ENCODE measurements around the gene GATD1.

Gene GATD1

DNA sequence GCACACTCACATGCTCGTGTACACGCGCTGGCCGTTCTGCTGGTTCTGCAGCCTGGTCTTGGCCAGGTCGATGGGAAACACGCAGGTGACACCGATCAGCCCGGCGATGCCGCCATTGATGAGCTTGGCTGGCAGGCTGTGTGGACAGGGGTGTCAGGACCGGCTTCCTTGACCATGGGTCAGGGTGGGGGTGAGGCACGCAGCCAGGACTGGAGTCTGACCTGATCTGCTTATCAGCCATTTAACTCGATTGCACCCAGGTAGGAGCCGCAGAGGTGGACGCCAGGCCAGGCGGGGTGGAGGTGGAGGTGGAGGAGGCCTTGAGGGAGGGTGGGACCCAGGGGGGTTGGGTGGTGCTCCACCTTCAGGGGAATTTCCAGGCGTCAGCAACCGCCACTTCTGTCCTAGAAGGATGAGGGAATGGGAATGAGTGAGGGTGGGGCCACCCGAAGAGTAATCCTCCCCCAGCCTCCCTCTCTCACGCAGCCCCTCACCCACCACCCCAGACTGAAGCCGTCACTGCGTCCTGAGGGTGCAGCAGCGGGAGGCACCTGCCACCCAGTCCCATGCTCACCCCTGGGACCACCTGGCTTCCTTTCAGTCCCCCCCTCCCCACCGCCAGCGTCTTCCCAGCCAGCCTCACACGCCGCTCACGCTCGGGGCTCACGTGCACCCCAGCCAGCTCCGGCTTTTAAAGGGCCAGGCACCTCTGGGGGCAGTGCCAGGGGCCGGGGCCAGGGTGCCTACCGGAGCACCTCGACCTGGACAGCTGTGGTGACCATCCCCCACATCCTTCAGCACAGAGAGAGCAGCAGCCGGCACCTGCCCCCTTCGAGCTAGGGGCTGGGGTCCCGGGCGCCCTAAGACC lies 17.7 kb upstream of the GATD1 start:
- no peak for DNase-seq

DNA sequence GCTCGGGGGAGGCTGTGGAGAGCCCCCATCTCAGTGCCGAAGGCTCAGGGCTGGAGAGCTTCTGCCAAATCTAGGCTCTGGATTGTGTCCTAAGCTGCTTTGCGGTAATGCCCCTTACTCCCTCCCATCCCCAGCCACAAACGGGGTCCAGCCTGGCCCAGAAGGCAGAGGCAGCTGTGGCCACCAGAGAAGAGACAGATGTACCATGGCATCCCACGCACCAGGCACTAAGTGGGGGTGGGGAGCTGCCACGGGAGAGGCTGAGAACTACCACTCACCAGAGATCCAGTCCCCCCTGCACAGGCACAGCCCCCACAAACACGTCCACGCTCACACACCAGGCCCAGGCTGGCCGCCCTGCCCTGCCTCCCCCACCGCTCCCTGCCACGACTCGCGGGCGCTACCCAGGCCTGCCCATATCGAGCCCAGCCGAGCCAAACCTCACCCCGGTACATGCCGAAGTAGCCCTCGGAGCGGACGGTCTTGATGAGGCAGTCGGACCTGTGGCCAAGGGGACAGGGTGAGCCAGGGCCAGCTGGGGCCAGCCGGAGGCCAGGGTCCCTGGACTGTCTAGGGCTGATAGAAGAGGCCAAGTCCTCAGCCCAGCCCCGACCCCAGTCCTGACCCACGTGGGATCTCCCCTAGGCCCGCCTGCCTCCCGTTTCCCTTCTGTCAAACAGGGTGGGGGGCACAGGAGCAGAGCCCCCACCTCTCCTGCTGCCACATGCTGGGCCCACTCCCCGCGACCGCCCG lies 16.9 kb upstream of the GATD1 start:
- DNase-seq, result no peak

DNA sequence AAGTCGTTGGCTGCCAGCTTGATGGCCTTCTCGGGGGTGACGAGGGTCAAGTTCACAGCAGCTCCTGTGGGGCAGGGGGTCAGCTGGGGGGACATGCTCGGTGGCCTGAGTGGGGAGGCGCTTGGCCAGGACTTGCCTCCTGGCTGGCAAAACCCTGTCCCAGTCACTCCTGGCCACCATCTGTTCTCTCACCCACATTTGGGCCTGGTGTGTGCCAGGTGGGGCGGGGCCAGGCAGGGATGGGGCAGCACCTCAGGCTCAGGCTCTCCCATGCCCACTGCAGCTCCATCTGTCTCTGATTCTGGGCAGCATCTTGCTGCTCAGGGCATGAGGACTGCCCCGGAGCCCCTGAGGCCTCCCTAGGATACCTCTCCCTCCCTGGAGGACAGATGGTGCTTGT lies 16.3 kb upstream of the GATD1 start:
- peak; percentile 71 to 89 for DNase-seq

DNA sequence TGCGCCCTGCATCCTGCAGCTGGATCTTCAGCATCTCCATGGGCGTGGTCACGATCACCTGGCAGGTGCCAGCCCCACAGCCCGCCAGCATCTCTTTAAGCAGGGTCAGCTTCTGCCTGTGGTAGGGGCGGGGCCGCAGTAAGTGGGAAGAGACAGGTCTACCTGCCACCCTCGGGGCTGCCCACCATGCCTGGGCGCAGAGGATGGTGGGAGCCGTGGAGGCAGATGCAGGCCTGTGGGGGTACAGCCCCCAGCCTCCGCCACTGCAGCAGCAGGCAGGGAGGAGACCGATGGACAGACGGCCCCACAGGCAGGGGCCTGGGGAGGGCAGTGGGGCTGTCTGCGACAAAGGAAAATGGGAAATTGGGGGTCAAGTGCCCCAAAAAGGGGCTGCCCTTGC lies 15.6 kb upstream of the GATD1 start:
- no peak for DNase-seq

DNA sequence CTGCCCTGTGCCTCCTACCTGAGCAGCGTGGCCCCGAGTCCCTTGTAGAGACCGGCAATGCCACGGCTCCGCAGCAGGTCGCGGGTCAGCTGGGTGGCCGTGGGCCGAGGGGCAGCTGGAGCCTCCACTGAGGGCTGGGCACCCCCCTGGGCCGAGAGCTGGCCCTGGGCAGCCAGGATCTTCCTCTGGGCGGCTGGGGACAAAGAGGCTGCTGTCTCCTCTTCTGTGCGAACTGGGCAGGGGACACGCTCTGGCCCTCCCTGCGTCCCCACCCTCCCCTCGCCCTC lies 15.2 kb upstream of the GATD1 start:
- DNase-seq, result no peak

DNA sequence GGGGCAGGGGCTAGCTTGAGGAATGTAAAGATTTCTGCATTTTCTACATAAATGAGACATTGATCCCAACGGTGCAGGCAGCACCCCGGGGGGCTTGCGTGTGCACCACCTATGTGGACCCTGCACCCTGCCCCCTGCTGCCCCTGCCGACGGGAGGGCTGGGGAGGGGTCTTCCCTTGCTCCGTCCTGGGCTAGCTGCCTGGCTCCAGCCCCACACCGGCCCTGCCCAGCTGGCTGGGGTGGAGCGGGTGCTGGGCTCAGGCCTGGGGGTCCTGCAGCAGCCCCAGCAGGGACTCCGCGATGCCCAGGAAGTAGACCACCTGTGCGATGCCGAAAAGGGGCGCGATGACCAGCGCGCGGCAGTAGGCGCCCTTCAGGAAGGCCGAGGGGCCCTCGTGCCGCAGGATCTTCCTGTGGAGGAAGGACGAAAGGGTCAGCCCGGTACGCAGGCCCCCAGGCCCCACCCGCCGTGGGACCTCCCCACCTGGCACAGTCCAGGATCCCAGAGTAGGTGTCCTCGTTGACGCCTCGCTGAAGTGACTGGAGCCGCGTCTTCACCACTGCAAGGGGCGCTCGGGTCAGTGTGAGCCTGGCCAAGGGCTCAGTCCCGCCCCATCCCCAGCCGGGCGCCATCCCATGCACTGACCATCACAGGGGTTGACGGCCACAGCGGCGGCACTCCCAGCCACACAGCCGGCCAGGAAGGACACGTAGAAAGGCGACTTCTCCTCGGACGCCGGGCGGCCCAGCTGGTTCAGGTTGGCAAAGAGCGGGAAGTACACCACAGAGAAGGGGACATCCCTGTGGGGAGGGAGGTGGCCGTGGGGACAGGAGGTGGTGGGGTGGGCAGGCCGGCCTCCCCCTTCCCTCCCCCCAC lies 14.6 kb upstream of the GATD1 start:
- DNase-seq, result no peak

DNA sequence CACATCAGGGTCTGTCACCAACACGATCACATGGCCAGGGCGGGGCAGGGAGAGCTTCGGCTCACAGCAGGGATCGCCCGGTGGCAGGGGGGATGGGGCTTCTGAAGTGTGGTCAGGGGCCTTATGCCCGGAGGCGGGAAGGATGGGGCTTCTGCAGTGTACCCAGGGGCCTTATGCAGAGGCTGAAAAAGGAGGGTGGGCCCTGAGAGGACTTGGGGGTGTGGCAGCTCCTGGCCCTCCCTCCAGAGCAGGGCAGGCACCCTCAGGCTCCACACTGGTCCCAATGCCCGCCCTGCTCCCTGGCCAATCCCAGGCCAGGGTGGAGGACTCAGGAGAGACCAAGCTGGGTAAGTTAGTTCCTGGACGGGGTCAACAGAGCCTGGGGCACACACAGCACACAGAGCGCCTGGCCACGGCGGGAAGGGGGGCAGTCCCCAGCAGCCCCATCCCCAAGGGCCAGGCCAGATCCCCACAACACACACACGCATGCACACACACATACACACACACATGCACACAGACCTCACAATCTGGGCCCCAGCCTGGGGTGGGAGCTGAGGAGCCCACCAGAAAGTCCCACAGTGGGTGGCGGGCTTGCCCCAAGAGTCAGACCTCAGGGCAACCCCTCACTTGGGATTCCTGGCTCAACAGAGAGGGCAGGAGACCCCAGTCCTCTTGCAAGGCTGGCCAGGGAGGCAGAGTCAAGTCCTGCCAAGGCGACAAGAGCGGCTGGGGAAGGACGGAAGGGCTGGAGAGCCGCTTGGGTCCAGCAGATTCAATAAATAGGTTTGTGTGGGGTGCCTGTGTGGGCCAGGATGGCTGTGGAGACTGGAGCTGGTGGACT lies 13.7 kb upstream of the GATD1 start:
- no peak for DNase-seq

DNA sequence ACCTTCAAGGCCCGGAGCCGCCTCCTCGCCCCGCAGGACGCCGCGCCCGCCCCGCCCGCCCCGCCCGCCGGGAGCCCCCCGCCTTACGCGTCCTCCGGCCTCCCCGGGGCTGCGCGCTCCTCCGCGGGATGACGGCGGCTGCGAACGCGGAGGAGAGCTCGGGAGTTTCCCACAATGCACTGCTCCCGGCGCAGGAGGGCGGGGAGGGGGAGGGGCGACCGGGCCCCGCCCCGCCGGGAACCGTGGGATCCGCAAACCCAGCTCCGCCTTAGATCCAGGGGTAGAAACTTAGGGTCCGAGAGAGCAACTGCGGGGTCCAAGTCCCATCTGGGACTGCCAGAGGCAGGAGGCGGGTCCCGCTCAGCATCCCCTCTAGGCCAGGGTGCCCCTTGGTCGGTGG lies 12.7 kb upstream of the GATD1 start, which contains the start of gene CEND1:
CEND1 (minus strand) TSS at position 148 of the 400 bp plus-strand sequence. CDS start 1,514 bp downstream, outside the sequence.
- no peak for DNase-seq

DNA sequence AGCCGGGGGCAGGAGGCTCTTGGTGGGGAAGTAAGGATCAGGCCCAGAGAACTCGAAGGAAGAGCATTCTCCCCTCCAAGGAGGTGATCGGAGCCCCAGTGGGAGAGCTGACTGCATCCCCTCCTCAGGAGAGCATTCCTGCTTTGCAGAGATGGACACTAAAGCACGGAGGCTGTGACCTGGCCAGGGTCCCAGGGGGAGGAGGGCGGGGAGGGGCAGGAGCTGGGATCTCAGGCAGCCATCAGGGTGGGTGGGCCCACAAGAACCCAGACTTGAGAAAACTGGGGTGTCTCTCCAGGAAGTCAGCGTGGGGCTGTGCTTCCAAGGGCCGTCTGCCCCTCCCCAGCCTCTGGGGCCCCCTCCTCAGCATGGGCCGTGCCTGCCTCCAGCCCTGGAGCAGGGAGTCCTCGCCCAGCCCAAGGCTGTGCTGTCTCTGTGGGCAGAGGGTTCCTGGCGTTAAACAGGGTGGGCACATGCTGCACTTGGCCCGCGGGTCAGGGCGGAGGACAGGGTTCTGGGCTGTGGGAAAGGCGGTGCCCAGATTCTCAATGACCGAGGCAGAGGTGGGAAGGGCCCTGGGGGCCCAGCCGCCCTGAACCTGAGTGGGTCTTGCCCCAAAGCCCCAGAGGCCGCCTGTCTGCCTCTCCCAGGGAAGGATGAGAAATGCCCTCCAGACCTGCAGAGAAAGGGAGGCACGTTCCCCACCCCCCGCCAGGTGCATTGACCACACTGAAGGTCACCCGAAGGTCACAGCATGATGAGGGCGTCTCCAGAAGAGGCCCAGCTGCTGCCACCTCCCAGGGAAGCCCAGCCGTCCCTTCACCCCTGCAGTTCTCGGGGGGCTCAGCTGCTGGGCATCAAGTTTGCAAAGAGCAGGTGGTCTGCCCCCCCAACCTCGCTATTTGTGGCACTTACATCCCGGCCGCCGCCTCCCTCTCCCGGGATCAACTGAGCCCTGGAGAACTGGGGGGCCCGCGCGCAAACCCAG lies 12.0 kb upstream of the GATD1 start:
- DNase-seq, result no peak

DNA sequence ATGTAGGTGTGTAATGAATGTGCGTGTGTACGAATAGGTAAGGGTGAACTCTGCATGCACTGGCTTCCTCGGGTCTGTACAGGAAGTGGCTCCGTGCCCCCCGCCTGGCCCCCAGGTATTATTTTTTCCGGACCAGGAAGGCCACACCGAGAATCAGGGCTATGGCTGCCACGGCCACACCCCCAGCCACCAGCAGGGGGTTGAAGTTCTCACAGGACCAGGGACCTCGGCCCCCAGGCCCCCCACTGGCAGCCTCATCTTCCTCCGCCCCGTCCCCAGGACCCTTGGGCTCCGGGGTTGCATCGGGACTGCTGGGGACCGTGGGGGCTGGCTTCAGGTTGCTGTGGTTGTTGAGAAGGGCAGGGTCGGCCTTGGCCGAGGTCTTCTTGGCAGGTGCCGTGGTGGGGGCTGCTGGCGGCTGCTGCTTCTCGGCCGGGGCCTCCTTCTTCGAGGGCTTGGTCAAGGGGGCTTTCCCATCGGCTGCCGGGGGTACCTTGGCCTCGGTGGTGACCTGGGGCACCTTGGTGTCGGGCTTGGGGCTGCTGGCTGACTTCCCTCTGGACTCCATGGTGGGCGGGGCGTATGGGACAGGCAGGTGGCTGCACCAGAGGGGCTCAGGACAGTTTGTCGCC lies 10.8 kb upstream of the GATD1 start:
- DNase-seq, result no peak

DNA sequence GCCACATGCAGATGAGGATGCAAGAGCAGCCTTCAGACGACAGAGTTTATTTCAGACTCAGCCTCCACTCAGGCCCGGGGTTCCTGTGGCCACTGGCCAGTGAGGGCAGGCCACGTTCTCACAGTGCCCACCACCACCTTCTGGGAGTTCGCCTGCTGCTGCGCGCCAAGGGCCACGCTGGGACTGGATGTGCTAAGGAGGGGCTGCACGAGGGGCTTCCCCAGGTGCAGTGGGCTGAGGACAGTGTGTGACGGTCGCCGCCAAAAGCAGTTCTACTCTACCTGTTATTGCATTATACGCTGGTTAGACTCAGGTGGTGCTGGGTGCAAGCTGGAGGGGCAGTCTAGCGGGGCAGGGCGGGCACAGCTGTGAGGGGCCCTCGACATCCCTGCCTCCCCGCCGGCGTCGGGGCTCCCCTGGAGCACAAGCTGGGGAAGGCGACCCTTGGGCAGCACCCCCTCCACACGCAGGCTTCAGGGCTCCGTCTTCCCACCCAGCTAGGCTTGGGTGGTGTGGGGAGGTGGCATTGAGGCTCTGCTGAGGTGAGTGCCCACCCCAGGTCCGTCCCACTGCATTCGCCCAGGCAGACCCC lies 9.9 kb upstream of the GATD1 start:
- no peak for DNase-seq

DNA sequence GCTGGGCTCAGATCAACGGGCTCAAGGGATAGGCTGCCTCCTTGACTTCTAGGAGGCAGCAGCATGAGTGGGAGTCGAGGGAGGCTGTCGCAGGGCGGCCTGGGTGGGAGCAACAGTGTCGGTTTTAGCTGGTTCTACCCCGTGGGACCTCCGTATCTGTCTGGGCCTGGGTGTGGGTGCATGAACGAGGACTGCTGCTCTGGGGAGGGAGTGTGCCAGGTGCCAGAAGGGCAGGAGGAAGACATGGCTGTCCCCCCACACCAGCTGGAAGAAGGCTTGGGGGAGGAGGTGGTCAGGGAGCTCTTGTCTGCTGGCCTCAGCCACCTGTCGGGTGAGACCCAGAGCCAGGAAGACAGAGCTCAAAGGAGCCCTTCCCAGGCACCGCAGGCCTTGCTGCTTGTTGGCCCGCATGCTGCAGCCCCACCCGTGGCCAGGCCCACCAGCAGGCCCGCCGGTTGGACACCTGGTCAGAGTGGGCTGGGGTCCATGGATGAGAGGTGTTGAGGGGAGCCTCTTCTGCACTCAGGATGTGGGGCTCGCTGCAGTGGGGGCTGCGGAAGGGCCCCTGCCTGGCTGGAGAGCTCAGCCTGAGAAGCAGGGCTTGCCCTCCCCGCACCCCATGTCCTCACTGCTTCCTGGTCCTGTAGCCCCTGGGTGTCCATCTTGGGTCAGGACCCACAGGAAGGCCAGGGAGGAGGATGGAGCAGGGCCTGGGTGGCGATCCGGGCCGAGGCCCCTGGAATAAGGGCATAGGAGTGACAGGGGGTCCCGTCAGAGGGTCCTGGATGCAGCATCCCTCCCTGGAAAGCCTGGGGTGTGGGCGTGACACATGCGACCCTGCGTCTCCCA lies 9.2 kb upstream of the GATD1 start:
- no peak for DNase-seq

DNA sequence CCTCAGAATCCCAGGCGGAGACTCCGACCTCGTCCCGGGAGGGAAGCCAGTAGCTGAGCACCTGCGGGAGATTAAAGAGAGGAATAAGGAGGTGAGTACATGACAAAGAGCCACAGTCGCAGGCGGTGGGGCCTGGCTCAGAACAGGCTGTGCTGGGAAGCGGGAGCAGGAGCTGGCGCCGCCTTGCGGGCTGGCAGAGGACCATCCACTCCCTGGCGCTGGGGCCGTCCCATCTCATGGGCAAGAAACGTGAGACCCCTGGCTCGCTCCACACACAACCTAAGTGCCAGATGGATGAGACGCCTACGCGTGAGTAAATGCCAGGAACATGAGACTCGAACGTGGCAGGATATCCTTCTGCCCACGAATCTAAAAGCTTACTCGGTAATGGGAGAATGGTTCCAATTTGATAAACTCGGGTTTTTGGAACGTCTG lies 6.3 kb upstream of the GATD1 start:
- DNase-seq, result peak; percentile 86 to 95

DNA sequence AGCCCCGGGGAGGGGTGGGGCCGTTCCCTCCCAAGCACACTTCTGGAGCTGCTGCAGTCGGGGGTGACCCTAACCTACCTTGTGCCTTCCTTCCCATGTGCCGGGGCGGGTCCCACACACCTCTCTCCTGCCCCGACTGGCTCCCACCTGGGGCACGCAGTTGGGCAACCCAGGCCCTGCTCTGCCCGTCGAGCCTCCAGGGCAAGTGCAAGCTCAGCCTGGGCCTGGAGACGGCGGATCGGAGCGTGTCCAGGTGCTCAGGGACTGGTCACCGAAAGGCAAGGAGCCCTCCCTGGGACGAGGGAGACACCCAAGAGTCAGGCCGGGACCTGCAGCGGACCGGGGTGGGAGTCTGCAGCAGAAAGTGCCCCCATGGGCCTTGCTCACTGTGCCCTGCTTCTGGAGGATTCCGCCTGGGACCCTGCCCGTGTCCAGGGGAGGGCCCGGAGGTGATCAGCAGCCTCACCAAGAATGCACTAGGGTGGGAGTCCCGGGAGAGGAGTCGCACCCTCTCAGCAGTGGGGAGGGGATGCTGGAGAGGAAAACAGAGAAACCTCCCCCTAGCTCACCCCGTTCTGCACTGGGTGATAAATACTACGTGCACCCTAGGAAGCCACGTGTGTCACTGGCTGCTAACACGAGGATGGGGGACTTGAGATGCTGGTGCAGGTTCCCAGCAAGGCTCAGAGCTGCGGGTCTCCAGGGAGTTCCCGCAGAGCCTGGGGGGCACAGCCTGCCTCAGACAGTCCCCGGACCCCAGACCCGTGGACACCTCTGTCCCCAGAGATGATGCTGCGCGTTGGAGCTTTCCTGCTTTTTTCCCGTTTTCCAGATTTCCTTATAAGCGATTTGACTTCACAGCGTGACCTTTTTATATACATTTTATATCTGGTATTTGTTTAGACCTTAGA lies 5.2 kb upstream of the GATD1 start:
- DNase-seq, result no peak

DNA sequence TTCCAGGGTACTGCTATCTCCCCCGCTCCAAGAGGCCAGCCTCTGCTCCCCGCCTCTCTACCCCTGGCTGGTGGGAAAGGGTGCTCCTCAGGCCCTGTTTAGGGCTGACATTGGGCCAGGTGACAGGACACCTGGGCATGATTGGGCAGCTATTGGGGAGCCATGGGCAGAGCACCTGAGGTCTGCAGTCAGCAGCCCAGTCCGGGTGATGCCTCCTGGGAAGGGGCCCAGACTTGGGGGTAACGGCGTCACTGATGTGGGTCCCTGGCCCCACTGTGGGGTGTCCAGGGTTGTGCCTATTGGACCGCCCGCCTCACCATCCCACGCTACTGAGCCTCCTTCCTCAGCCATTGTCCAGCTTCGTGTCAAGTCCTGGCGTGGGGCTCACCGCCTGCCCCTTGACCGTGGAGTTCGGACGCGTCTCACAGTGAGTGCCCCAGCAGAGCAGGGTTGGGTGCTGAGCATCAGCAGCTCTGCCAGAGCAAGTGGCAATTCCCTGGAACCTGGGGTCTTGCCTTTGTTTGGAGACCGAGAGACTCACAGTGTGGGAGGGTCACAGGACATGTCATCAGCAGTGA lies 2.8 kb upstream of the GATD1 start:
- no peak for DNase-seq

DNA sequence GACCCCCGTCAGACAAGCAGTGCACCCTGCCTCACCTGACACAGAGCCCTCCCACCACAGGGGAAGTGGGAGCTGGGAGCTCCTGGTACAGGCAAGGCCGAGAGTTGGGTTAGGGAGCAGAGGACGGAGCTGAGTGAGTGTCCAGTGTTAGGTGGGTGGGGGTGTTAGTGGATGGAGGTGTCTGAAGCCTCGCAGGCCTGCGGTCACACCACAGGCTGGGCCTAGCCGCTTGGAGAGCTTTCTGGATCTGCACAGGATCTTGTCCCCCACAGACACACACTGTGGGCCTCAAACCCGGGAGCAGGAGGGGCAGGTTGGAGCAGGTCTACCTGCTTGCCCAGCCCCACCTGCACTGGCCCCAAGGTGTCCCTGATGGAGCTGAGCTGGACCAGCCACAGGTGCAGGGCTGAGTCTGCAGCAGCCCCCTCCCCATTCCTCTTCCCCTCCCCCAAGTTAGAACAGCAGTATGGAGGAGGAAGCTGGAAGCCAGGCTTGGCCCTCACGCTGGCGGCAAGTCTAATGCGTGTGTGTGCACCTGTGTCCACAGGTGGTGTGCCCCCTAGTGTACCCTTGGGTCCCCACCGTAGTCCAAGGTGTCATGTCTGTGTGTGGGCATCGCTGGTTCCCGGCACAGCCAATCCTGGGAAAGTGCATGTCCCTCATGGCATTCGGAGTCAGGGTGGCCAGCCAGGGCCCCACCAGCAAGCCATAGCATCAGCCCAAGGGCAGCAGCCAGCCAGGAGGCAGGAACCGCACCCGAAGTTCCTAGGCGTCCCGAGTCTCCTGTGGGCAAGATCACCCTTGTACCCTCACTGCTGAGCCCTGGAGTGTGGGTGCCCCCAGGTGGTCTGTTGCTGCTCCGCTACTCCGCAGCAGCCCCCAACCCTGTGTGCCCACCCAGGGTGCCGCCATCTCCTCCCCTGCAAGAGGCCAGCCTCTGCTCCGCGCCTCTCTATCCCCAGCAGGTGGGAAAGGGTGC lies 2.0 kb upstream of the GATD1 start:
- DNase-seq, result no peak

Measured in NCI-H446 (cell line).